A549 (cell line): ENCODE results near the gene SLC13A2. TPM values are rescaled to one million over a fixed set of nuclear protein-coding genes. Genes with fewer than 3 reads are reported as not detected.
"Not testable (repeated sequence)": the region's sequence is repeated elsewhere in the genome, so short reads cannot be mapped to it uniquely, and the experiment has no call there.

Experiments used
- ATAC-seq, 2 experiments: fragments of 200-7000 bp in 1 of 2; fragments of >200 bp in 1 of 2; cut with Nextera tagmentation in 1 of 2; cut with Tn5 transposase in 1 of 2; 3 replicates each; pipeline versions ENCODE4 v1.8.0 to v1.9.1; 2018 to 2020; ENCODE audit warnings: mild to moderate bottlenecking in 1 of 2, moderate library complexity in 1 of 2
- CTCF ChIA-PET: fragments of 300-600 bp; sonication (Branson Sonifier 250); formaldehyde crosslinking; extraction: SDS; loops from one replicate; lab custom pipeline; 2021; ENCODE audit warnings: antibody characterized with exemption, inconsistent platforms; lab: Yijun Ruan, JAX
- POLR2A ChIA-PET: fragments of 350-600 bp; formaldehyde crosslinking; extraction: SDS; loops from one replicate; lab custom pipeline; 2021; ENCODE audit warnings: antibody characterized with exemption, inconsistent platforms; lab: Yijun Ruan, JAX
- DNase-seq, 2 experiments: peaks; one replicate each; pipeline versions ENCODE4 v3.0.0 to v3.0.0-alpha.2; 2011 to 2016; ENCODE audit warnings: low read depth in 1 of 2, low spot score in 1 of 2
- FAIRE-seq: peaks from 2 replicates; lab custom pipeline; 2011; peaks lifted over from hg19 to GRCh38; lab: Jason Lieb, UNC
- H3K27ac ChIP-seq, 2 experiments: fragments of >200 bp; sonication (Bioruptor Twin); formaldehyde crosslinking; 3 replicates each; pipeline ENCODE4 v1.5.1; 2016 to 2017
- H3K4me1 ChIP-seq: fragments of >200 bp; sonication (Bioruptor Twin); formaldehyde crosslinking; 3 replicates; pipeline ENCODE4 v1.6.1; 2016
- H3K4me2 ChIP-seq: fragments of >200 bp; sonication (Bioruptor Twin); formaldehyde crosslinking; 3 replicates; pipeline ENCODE4 v1.6.1; 2016
- H3K4me3 ChIP-seq: fragments of >200 bp; sonication (Bioruptor Twin); formaldehyde crosslinking; 3 replicates; pipeline ENCODE4 v1.5.1; 2016
- H3K9me3 ChIP-seq: fragments of >200 bp; sonication (Bioruptor Twin); formaldehyde crosslinking; 3 replicates; pipeline ENCODE4 v1.6.1; 2016
- ATOH8 ChIP-seq: fragments of 250-450 bp; sonication (Bioruptor Pico); IDR thresholded peaks from 2 replicates; pipeline ENCODE4 v1.5.0; 2020; ENCODE audit warnings: low read depth, mild to moderate bottlenecking, moderate library complexity
- CBX2 ChIP-seq: fragments of 200-600 bp; sonication (generic); IDR thresholded peaks from 2 replicates; pipeline ENCODE4 v1.6.1; 2016; ENCODE audit warnings: low read depth, mild to moderate bottlenecking, borderline replicate concordance
- CHD2 ChIP-seq: fragments of 150-350 bp; IDR thresholded peaks from 2 replicates; pipeline ENCODE4 v1.6.1; 2014; ENCODE audit warnings: low read length; ENCODE audit not compliant: partially characterized antibody
- EHF ChIP-seq: fragments of 250-450 bp; sonication (Bioruptor Pico); IDR thresholded peaks from 2 replicates; pipeline ENCODE4 v1.5.0; 2020; ENCODE audit warnings: mild to moderate bottlenecking
- EHMT2 ChIP-seq: fragments of 200-600 bp; sonication (generic); IDR thresholded peaks from 2 replicates; pipeline ENCODE4 v1.6.1; 2016; ENCODE audit warnings: antibody characterized with exemption, low read depth, mild to moderate bottlenecking, moderate library complexity
- HEYL ChIP-seq: fragments of 250-450 bp; sonication (Bioruptor Pico); IDR thresholded peaks from 2 replicates; pipeline ENCODE4 v1.8.0; 2021; ENCODE audit warnings: mild to moderate bottlenecking, moderate library complexity
- HMGXB4 ChIP-seq: fragments of 250-450 bp; sonication (Bioruptor Pico); IDR thresholded peaks from 2 replicates; pipeline ENCODE4 v1.5.0; 2021; ENCODE audit warnings: mild to moderate bottlenecking, moderate library complexity, borderline replicate concordance
- HOXB13 ChIP-seq: fragments of 250-450 bp; sonication (Bioruptor Pico); IDR thresholded peaks from 2 replicates; pipeline ENCODE4 v1.5.0; 2020; ENCODE audit warnings: low read depth, mild to moderate bottlenecking, moderate library complexity
- KDM1A ChIP-seq: fragments of 200-600 bp; sonication (generic); IDR thresholded peaks from 2 replicates; pipeline ENCODE4 v1.6.1; 2016; ENCODE audit warnings: low read depth, mild to moderate bottlenecking
- NPAS2 ChIP-seq: fragments of 250-450 bp; sonication (Bioruptor Pico); IDR thresholded peaks from 2 replicates; pipeline ENCODE4 v1.8.0; 2022; ENCODE audit warnings: mild to moderate bottlenecking, moderate library complexity, borderline replicate concordance
- PBX3 ChIP-seq: IDR thresholded peaks from 2 replicates; pipeline ENCODE4 v1.6.1; 2012
- RCOR1 ChIP-seq: fragments of 150-350 bp; IDR thresholded peaks from 2 replicates; pipeline ENCODE4 v1.6.1; 2014; ENCODE audit warnings: antibody characterized with exemption, low read length, low read depth
- REST ChIP-seq: fragments of 200-600 bp; sonication (generic); IDR thresholded peaks from 2 replicates; pipeline ENCODE4 v1.6.1; 2016; ENCODE audit warnings: antibody characterized with exemption, mild to moderate bottlenecking, moderate library complexity
- RFX5 ChIP-seq: fragments of 450-650 bp; IDR thresholded peaks from 2 replicates; pipeline ENCODE4 v1.7.1; 2014; ENCODE audit warnings: antibody characterized with exemption, mild to moderate bottlenecking, moderate library complexity
- RNF2 ChIP-seq: fragments of 200-600 bp; sonication (generic); IDR thresholded peaks from 2 replicates; pipeline ENCODE4 v1.6.1; 2016; ENCODE audit warnings: low read depth, mild to moderate bottlenecking, antibody characterized with exemption, moderate library complexity, borderline replicate concordance
- ZNF302 ChIP-seq: fragments of 250-450 bp; sonication (Bioruptor Pico); IDR thresholded peaks from 2 replicates; pipeline ENCODE4 v1.9.0; 2021; ENCODE audit warnings: inconsistent platforms, mild to moderate bottlenecking, moderate library complexity
- WGBS: methylation state at CpG from one replicate; pipeline ENCODE4 v1.1.6; 2017; ENCODE audit errors: missing lambda C conversion rate; 5-methylcytosine and 5-hydroxymethylcytosine counted together
- polyA plus RNA-seq, 4 experiments: library from polyadenylated mRNA; depleted of rRNA in 3 of 4; stranded (reverse); fragments of >200 nt; fragmentation: RNase III in 1 of 4; extraction: RNeasy Plus Mini Kit Qiagen cat#74134 plus additional on column Dnase treatment in 1 of 4; gene quantifications; 2 replicates in 3 of 4; 3 replicates in 1 of 4; pipeline ENCODE4 v1.2.3, GENCODE V29; 2011 to 2017

The SLC13A2 gene
- polyA plus RNA-seq, 2 of the 4 experiments (the other 2 are of a cell fraction): 0.06 TPM; not detected in 1

GRCh38 chr17:28457890-28458289, 15.6 kb upstream of the SLC13A2 start:
- CTCF ChIA-PET: no interaction called here
- Histone ChIP-seq H3K27ac (no peak overlapping the region), H3K4me2 (no peak overlapping the region), H3K4me1 (no peaks in the 10 kb centered on the region), H3K4me3 (no peak overlapping the region), H3K9me3 (no peaks in the 10 kb centered on the region)
- POLR2A ChIA-PET: no interaction called here
- DNase-seq: no peak
- no peak for TF ChIP-seq EHMT2
- no peak for TF ChIP-seq RFX5
- no peak for TF ChIP-seq CBX2
- TF ChIP-seq ZNF302: no peak
- no peak for TF ChIP-seq RCOR1
- TF ChIP-seq HOXB13: no peak
- 56% methylated on average over 6 of the region's 6 CpGs for WGBS
- ATAC-seq: no peak
- FAIRE-seq: no peak

- 100% methylated on average over 3 of the region's 32 CpGs for WGBS
- FAIRE-seq, CTCF ChIA-PET, POLR2A ChIA-PET, H3K9me3 ChIP-seq, ATAC-seq, DNase-seq, H3K27ac ChIP-seq, H3K4me1 ChIP-seq, H3K4me3 ChIP-seq, H3K4me2 ChIP-seq: not testable (repeated sequence)
These were observed 14.6 kb upstream of the SLC13A2 start for GRCh38 chr17:28458881-28459280.

- no peak for FAIRE-seq
- TF ChIP-seq HMGXB4: no peak
These were observed 12.5 kb upstream of the SLC13A2 start for GRCh38 chr17:28460901-28461300.

GRCh38 chr17:28466001-28466400, 7.4 kb upstream of the SLC13A2 start:
- CTCF ChIA-PET: interaction anchor here (0.7 to 1.9 kb wide), 6 partner anchors 9 to 61 kb away, joined by 3 to 5 read pairs (median 4); no protein-coding TSS in a partner anchor
- H3K4me2 ChIP-seq: no peak overlapping the region
- no peaks in the 10 kb centered on the region for H3K9me3 ChIP-seq
- no peak for FAIRE-seq
- no peak overlapping the region for H3K4me3 ChIP-seq
- no peak for DNase-seq
- TF ChIP-seq RNF2 (no peak), PBX3 (no peak), EHF (no peak), REST (no peak), KDM1A (no peak), HEYL (CRISPR knock-in tag) (no peak), ATOH8 (no peak), CHD2 (no peak), NPAS2 (CRISPR knock-in tag) (no peak)
- H3K27ac ChIP-seq: no peak overlapping the region
- no peaks in the 10 kb centered on the region for H3K4me1 ChIP-seq
- POLR2A ChIA-PET: interaction anchor here (1.1 kb wide), 1 partner anchor 74 kb away, joined by 3 read pairs; no protein-coding TSS in a partner anchor
- ATAC-seq: peak in 1 of 2 experiments; percentile 21; a peak in 1 of 6 replicates
- WGBS: 74% methylated on average over 9 of the region's 9 CpGs

More at GRCh38 chr17:28460901-28461300, 12.5 kb upstream of the SLC13A2 start:
- Histone ChIP-seq H3K9me3 (no peaks in the 10 kb centered on the region), H3K27ac (no peak overlapping the region), H3K4me3 (no peak overlapping the region), H3K4me2 (no peak overlapping the region), H3K4me1 (no peaks in the 10 kb centered on the region)
- CTCF ChIA-PET: interaction anchor here (1.1 to 1.7 kb wide), 2 partner anchors 17 to 23 kb away, joined by 3 to 4 read pairs; no protein-coding TSS in a partner anchor
- WGBS: 90% methylated on average over 10 of the region's 10 CpGs
- no peak; a peak in 1 of 6 replicates for ATAC-seq
- POLR2A ChIA-PET: no interaction called here
- DNase-seq: no peak
